ENCODE measurements around the gene ATP2A1. TPM values are rescaled to one million over a fixed set of nuclear protein-coding genes. Genes with fewer than 3 reads are reported as not detected.
A peak's percentile ranks its signal among the peaks of the same experiment; 100 is the strongest.

Gene ATP2A1

GRCh38 chr16:28950648-28951409 is 72.5 kb downstream of the ATP2A1 start, which contains the start of gene NFATC2IP:
TSS of gene NFATC2IP (plus strand) at chr16:28950937. CDS start at chr16:28951012, 75 bp downstream.
- no peak within 1 kb of the TSS for H2BK15ac ChIP-seq (replicated peaks; ENCODE audit: low read depth)
- H3K56ac ChIP-seq (ENCODE audit: low read length): peak within 1 kb of the TSS; percentile 91
- H3K9ac ChIP-seq (ENCODE audit: low read length): peak within 1 kb of the TSS; percentile 88
- peak within 1 kb of the TSS; percentile 91 for H3K18ac ChIP-seq (ENCODE audit: low read length)
- H3K23ac ChIP-seq (ENCODE audit: low read length): peak within 1 kb of the TSS; percentile 15
- peak within 1 kb of the TSS; percentile 58 for H3K4ac ChIP-seq (ENCODE audit: low read depth, low read length)
- H2BK120ac ChIP-seq (ENCODE audit: low read depth, low read length): peak within 1 kb of the TSS; percentile 82
- H4K5ac ChIP-seq (ENCODE audit: low read length): no peak within 1 kb of the TSS
- H3K4me2 ChIP-seq (ENCODE audit: low read length): peak within 1 kb of the TSS; percentile 42
- H3K27me3 ChIP-seq (ENCODE audit: insufficient read depth, low read length, poor library complexity): no peaks in the 10 kb centered on the region
- peak; percentile 100 for DNase-seq
- no peak within 1 kb of the TSS for H2AK5ac ChIP-seq (ENCODE audit: low read length)
- peaks cover 2% of the 10 kb centered on the region for H3K4me1 ChIP-seq (ENCODE audit: control insufficient read depth, low read depth, low read length)
- peaks cover 11% of the 10 kb centered on the region for H3K79me2 ChIP-seq (ENCODE audit: control insufficient read depth, insufficient read depth, low read length)
- H3K79me1 ChIP-seq (ENCODE audit: low read length): peaks cover 6% of the 10 kb centered on the region
- H3K4me3 ChIP-seq (ENCODE audit: low read length): peak within 1 kb of the TSS; percentile 79
- WGBS (ENCODE audit: extremely low coverage, insufficient coverage, low lambda C conversion rate): no CpG with 5 or more reads among the region's 79 CpGs
- no peak within 1 kb of the TSS for H2BK5ac ChIP-seq (ENCODE audit: low read length)
- peak within 1 kb of the TSS; percentile 39 for H3K27ac ChIP-seq (ENCODE audit: low read depth, low read length)
- peaks cover 6% of the 10 kb centered on the region for H3K36me3 ChIP-seq (ENCODE audit: control insufficient read depth, insufficient read depth, low read length)
- H4K8ac ChIP-seq (ENCODE audit: low read depth, low read length): no peak within 1 kb of the TSS

DNA sequence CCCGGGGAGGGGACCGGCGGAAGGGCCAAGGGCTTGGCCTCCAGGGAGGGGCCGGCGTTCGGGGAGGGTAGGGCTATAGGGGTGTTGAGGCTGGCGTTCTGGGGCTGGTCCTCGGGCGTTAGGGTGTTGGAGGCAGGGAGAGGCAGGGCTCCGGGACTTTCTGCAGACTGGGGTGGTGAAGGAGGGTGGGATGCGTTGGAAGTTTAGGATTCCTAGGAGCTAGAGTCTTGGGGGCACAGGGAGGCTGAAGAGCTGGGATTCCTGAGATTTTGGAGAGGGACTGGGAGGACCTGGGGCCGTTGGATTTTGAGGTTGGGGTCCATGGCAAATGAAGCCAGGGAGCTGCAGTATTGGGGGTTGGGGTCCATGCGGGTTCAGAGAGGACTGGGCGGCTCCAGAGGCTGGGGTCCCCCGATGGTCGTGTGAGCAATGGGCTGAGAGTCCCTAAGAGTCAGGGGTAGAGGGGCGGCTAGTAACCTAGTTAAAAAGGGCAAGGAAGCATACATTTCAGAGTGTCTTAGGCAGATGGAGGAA is 73.2 kb downstream of the ATP2A1 start:
- Histone ChIP-seq H3K4me1 (ENCODE audit: control insufficient read depth, low read depth, low read length) (peaks cover 2% of the 10 kb centered on the region), H3K4ac (ENCODE audit: low read depth, low read length) (peak overlapping the region; percentile 58), H3K23ac (ENCODE audit: low read length) (peak overlapping the region; percentile 15), H2BK15ac (replicated peaks; ENCODE audit: low read depth) (no peak overlapping the region), H4K5ac (ENCODE audit: low read length) (no peak overlapping the region), H3K36me3 (ENCODE audit: control insufficient read depth, insufficient read depth, low read length) (peaks cover 10% of the 10 kb centered on the region), H3K79me1 (ENCODE audit: low read length) (peaks cover 6% of the 10 kb centered on the region), H2AK5ac (ENCODE audit: low read length) (no peak overlapping the region), H3K4me3 (ENCODE audit: low read length) (peak overlapping the region; percentile 79), H2BK120ac (ENCODE audit: low read depth, low read length) (no peak overlapping the region), H3K4me2 (ENCODE audit: low read length) (peak overlapping the region; percentile 42), H3K18ac (ENCODE audit: low read length) (peak overlapping the region; percentile 91), H2BK5ac (ENCODE audit: low read length) (no peak overlapping the region), H3K27me3 (ENCODE audit: insufficient read depth, low read length, poor library complexity) (no peaks in the 10 kb centered on the region), H3K79me2 (ENCODE audit: control insufficient read depth, insufficient read depth, low read length) (peaks cover 11% of the 10 kb centered on the region), H3K9ac (ENCODE audit: low read length) (peak overlapping the region; percentile 88), H4K8ac (ENCODE audit: low read depth, low read length) (no peak overlapping the region), H3K56ac (ENCODE audit: low read length) (peak overlapping the region; percentile 91), H3K27ac (ENCODE audit: low read depth, low read length) (peak overlapping the region; percentile 15)
- DNase-seq: peak; percentile 22
- WGBS (ENCODE audit: extremely low coverage, insufficient coverage, low lambda C conversion rate): no CpG with 5 or more reads among the region's 17 CpGs

Small RNA genes lying within 50 kb of the gene (small RNA-seq; reads per million reads assigned to genes)
- not detected for gene RF00416 (ENCODE audit: insufficient read depth)

All from mesendoderm (in vitro differentiated cells).